Heart left ventricle (tissue), 13 donors: Measurements from ENCODE around the gene SLC8B1.

Experiments
- CTCF ChIP-seq, 12 donors: fragments of 200-600 bp; sonication (generic) in 4 of 12; IDR thresholded peaks; one replicate each; pipeline versions ENCODE4 v1.5.0 to v1.8.0; 2018 to 2022; ENCODE audit warnings: antibody characterized with exemption in 12 of 12, mild to moderate bottlenecking in 5 of 12
- POLR2A ChIP-seq, 2 donors: fragments of 450-650 bp; IDR thresholded peaks; one replicate each; pipeline ENCODE4 v1.6.1; 2017; ENCODE audit warnings: antibody characterized with exemption in 2 of 2, mild to moderate bottlenecking in 2 of 2, moderate library complexity in 2 of 2
- donor health status: ischemic (EF 13 %, LVEDD 7.1; RV severe dilation, severe dysfunction).
- donor health status: DM: no; HTN: yes; CAD: no.
- donor health status: DM: no; HTN: no; CAD: no.
- donor health status: ischemic (EF 25% LVEDD 6.9; RV normal size, moderate dysfunction).
- donor health status: ischemic (EF 25% LVEDD 5.7; RV mildly dilated, moderate dysfunction).
- donor health status: ischemic (EF 35%, LVEDD 5.7; RV mildly dilated, moderate dysfunction).
- donor health status: nonischemic (EF 11% LVEDD 7.7; RV severe dilation, severe dysfunction).
- donor health status: DM: yes; HTN: yes; CAD: no.
- donor health status: PGD.
- donor health status: ischemic (EF 29% LVEDD 5.4; RV normal size, mild dysfunction).
- donor health status: nonischemic (EF 23%, LVEDD 6.1; RV moderate dilation, normal function).

GRCh38 chr12:113287146-113287898, 47.6 kb downstream of the SLC8B1 start:
- TF ChIP-seq CTCF (IDR thresholded peaks at IDR 0.05), result no peak
- no peak for TF ChIP-seq POLR2A (IDR thresholded peaks at IDR 0.05)
